Gastrocnemius medialis (tissue), 4 donors: ENCODE data around the gene VSTM5.

Experiments
- POLR2A ChIP-seq, 2 donors: fragments of 450-650 bp; IDR thresholded peaks; one replicate each; pipeline ENCODE4 v1.6.1; 2017; ENCODE audit warnings: antibody characterized with exemption in 2 of 2, mild to moderate bottlenecking in 2 of 2, moderate library complexity in 2 of 2
- TF ChIP-seq, protein P1 (sequence below), 5 experiments: fragments of 450-650 bp in 3 of 5; fragments of 200-600 bp in 2 of 5; sonication (generic) in 2 of 5; IDR thresholded peaks in 4 of 5; conservative IDR thresholded peaks in 1 of 5; 1 replicate in 4 of 5; 2 replicates in 1 of 5; pipeline ENCODE4 v1.5.1; 2016 to 2019; ENCODE audit warnings: antibody characterized with exemption in 5 of 5, mild to moderate bottlenecking in 3 of 5, moderate library complexity in 3 of 5

DNA sequence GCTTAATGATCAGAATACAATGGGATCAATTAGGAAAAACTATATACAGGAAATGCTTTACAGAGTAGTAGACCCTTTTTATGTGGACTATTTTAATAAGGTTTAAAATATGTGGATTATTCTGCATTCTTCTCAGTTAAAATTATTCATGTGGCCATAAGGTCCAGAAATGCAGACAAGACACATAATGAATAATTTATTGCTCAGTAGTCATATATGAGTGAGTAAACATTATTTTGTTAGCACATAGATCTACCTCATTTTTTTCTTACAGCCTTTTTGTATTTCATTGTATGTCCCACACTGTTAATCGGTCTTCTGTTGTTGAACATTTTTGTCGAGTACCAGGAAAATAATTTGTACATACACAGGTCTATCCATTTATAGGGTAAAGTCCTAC is 45.5 kb downstream of the VSTM5 start:
- TF ChIP-seq, protein P1, sequence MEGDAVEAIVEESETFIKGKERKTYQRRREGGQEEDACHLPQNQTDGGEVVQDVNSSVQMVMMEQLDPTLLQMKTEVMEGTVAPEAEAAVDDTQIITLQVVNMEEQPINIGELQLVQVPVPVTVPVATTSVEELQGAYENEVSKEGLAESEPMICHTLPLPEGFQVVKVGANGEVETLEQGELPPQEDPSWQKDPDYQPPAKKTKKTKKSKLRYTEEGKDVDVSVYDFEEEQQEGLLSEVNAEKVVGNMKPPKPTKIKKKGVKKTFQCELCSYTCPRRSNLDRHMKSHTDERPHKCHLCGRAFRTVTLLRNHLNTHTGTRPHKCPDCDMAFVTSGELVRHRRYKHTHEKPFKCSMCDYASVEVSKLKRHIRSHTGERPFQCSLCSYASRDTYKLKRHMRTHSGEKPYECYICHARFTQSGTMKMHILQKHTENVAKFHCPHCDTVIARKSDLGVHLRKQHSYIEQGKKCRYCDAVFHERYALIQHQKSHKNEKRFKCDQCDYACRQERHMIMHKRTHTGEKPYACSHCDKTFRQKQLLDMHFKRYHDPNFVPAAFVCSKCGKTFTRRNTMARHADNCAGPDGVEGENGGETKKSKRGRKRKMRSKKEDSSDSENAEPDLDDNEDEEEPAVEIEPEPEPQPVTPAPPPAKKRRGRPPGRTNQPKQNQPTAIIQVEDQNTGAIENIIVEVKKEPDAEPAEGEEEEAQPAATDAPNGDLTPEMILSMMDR (IDR thresholded peaks at IDR 0.05 in 4 of 5, conservative IDR thresholded peaks at IDR 0.05 in 1 of 5) = no peak
- TF ChIP-seq POLR2A (IDR thresholded peaks at IDR 0.05) = no peak
